Skeletal muscle satellite cell (primary cell): ENCODE results near the gene LZTR1.

ENCODE experiments used
- H3K27me3 ChIP-seq: 2 replicates; pipeline ENCODE4 v1.7.0; 2013; ENCODE audit warnings: low read length; ENCODE audit not compliant: control insufficient read depth, insufficient read depth
- H3K36me3 ChIP-seq: 2 replicates; pipeline ENCODE4 v1.7.0; 2013; ENCODE audit warnings: mild to moderate bottlenecking, control low read depth, low read length; ENCODE audit not compliant: insufficient read depth
- H3K4me1 ChIP-seq: 2 replicates; pipeline ENCODE4 v1.7.0; 2013; ENCODE audit warnings: low read length; ENCODE audit not compliant: control insufficient read depth, insufficient read depth
- H3K4me2 ChIP-seq: 2 replicates; pipeline ENCODE4 v1.7.0; 2013; ENCODE audit warnings: mild to moderate bottlenecking, low read length
- H3K4me3 ChIP-seq: 2 replicates; pipeline ENCODE4 v1.7.0; 2013; ENCODE audit warnings: low read length
- H3K9ac ChIP-seq: 2 replicates; pipeline ENCODE4 v1.7.0; 2013; ENCODE audit warnings: mild to moderate bottlenecking, low read depth, low read length, moderate library complexity
- H3K9me3 ChIP-seq: replicated peaks from 2 replicates; pipeline ENCODE4 v1.7.0; 2013; ENCODE audit warnings: mild to moderate bottlenecking, control low read depth, low read length

Gene LZTR1

DNA sequence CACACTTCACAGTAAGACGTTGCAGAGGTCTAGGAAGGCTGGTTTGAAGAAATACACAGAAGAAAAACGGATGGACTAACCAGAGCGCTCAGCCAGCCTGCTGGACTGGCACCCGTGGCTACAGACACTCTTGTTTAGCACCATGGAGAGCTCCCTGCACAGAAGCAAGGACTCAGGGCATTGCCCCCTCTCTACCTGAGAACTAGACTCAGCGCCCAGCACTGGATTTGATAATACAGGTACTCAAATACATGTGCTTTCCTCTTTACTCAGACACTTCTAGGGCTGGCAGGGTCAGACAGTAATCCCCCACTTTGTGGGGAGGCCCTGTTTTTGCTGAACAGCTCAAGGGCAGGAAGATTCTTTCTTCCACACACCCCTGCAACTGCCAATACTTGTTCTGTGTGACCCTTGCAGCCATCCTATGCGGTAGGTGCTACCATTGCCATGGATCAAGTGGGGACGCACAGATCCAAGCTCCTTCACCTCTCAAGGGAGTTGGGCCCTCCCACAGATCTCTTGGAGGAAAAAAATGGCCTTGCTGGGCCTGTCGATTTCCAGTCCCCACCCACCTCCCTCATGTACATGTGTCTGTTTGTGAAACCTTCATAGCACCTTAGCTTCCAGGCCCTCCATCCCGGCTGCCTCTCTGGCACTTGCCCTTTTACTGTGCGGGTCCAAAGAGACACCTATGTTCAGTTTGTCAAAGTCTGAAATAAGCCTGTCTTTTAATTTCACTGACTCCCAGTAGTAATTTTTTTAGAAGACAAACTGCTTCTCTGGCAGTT, 27.7 kb downstream of the LZTR1 start:
- Histone ChIP-seq H3K4me1 (peaks cover 16% of the 10 kb centered on the region), H3K4me3 (no peak overlapping the region), H3K9ac (no peak overlapping the region), H3K27me3 (no peaks in the 10 kb centered on the region), H3K4me2 (no peak overlapping the region), H3K9me3 (no peaks in the 10 kb centered on the region), H3K36me3 (no peaks in the 10 kb centered on the region)

DNA sequence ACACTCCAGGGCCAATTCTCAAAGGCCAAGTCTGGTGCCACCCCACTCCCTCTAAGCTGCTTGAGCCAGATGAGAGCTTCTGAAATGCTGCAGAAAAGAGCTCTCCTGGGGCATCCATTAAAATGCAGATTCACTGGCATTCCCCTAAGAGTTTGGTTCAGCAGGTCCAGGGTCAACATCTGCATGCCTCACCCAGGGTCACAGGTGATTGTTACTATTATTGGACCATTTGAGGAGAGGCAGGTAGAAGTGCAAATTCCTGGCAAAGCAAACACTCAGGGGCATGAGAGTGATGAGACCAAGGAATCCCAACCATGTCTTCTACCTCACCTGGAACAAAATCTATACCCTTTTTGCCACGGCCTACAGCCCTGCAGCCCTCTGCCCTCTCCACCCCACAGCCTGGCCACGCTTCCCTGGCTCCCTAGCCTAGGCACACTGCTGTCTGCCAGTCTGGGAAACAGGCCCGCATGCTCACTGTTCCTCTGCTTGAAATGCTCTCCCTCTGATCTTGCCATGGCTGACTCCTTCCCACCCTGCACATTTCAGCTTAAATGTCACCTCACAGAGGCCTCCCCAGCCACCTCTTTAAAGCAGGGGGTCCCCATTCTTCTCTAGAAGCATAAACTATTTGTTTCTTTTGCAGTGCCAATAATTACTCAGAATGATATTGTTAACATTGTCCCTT, 28.5 kb downstream of the LZTR1 start:
- H3K4me1 ChIP-seq, result peaks cover 23% of the 10 kb centered on the region

GRCh38 chr22:21012446-21013407, 30.6 kb downstream of the LZTR1 start:
- Histone ChIP-seq H3K27me3 (no peaks in the 10 kb centered on the region), H3K9ac (no peak overlapping the region), H3K9me3 (no peaks in the 10 kb centered on the region), H3K4me2 (peak overlapping the region; percentile 92), H3K4me1 (peaks cover 33% of the 10 kb centered on the region), H3K4me3 (no peak overlapping the region), H3K36me3 (no peaks in the 10 kb centered on the region)

More for the DNA sequence above, 28.5 kb downstream of the LZTR1 start:
- H3K9me3 ChIP-seq, result no peaks in the 10 kb centered on the region
- no peak overlapping the region for H3K4me2 ChIP-seq
- no peak overlapping the region for H3K9ac ChIP-seq
- H3K4me3 ChIP-seq, result no peak overlapping the region
- H3K27me3 ChIP-seq, result no peaks in the 10 kb centered on the region
- no peaks in the 10 kb centered on the region for H3K36me3 ChIP-seq

- Histone ChIP-seq H3K36me3 (no peaks in the 10 kb centered on the region), H3K27me3 (no peaks in the 10 kb centered on the region), H3K9ac (peak overlapping the region; percentile 84), H3K4me2 (peak overlapping the region; percentile 92), H3K4me1 (peaks cover 33% of the 10 kb centered on the region), H3K9me3 (no peaks in the 10 kb centered on the region), H3K4me3 (peak overlapping the region; percentile 77)
These were observed 31.6 kb downstream of the LZTR1 start for GRCh38 chr22:21013657-21014201.

DNA sequence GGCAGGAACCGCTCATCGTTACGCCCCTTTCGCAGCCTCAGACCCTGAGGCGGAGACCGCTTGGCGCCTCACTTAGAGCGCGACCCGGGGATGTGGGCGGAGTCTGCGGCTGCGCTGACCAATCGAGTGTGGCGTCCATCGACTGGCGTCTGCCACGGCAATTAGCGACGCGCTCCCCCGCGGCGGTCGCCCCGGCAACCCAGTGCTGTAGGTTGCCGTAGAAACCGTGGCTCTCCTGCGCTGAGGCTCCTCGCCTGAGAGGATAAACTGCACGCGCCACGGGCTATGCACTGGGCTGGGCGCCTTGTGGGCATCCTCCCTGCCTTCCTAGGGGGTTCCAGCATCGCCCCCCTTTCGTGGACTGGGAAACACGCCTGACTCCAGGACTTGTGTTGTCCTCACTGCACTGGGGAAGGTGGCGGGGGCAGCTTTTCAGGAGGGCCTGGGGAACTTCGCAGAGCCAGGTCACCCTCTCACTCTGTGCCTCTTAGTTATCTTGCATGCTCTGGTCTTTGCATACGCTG, 32.2 kb downstream of the LZTR1 start:
- H3K27me3 ChIP-seq, result no peaks in the 10 kb centered on the region
- H3K9ac ChIP-seq, result peak overlapping the region; percentile 84
- no peaks in the 10 kb centered on the region for H3K36me3 ChIP-seq
- peaks cover 33% of the 10 kb centered on the region for H3K4me1 ChIP-seq
- H3K4me2 ChIP-seq, result peak overlapping the region; percentile 92
- H3K9me3 ChIP-seq, result no peaks in the 10 kb centered on the region
- peak overlapping the region; percentile 77 for H3K4me3 ChIP-seq

DNA sequence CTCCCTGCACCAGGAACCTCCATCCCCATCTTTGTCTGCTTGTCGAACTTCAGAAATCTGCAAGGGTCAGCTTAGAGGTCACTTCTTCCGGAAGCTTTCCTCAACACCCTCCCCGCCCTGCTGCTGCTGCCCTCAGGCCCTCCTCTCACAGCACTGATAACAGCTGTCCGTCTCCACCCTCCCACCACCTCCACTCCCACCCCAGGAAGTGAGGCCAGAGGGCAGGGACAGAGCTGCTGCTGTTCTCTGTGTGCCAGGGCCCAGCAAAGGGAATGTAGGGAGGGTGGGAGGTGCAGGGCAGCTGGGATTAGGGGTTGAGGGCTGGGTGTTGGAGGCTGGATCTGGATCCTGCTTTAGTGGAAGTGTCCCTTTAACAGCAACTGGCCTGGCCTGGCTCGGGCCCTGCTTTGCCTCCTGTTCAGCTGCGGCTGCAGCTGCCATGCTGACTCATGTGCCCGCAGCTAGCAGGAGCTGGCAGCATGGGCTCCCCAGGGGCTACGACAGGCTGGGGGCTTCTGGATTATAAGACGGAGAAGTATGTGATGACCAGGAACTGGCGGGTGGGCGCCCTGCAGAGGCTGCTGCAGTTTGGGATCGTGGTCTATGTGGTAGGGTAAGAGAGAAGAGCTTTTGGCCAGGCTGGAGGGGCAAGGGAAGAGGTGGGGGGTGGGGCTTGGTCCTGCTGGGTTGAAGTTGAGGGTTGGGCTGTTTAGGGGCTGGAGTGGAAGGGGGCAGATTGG, 32.8 kb downstream of the LZTR1 start, which contains the start of gene P2RX6:
P2RX6 (plus strand) TSS at position 440 of the 740 bp plus-strand sequence; CDS start at position 450, 10 bp downstream.
- Histone ChIP-seq H3K36me3 (no peaks in the 10 kb centered on the region), H3K9me3 (no peaks in the 10 kb centered on the region), H3K9ac (peak within 1 kb of the TSS; percentile 84), H3K27me3 (no peaks in the 10 kb centered on the region), H3K4me3 (peak within 1 kb of the TSS; percentile 77), H3K4me2 (peak within 1 kb of the TSS; percentile 92), H3K4me1 (peaks cover 33% of the 10 kb centered on the region)

- Histone ChIP-seq H3K27me3 (no peaks in the 10 kb centered on the region), H3K9ac (peak overlapping the region; percentile 84)
These were observed 33.4 kb downstream of the LZTR1 start for GRCh38 chr22:21015466-21016006.

GRCh38 chr22:21016644-21017420, 34.7 kb downstream of the LZTR1 start:
- Histone ChIP-seq H3K27me3 (no peaks in the 10 kb centered on the region), H3K9me3 (no peaks in the 10 kb centered on the region), H3K4me2 (no peak overlapping the region), H3K9ac (no peak overlapping the region), H3K4me1 (peaks cover 33% of the 10 kb centered on the region), H3K4me3 (no peak overlapping the region), H3K36me3 (no peaks in the 10 kb centered on the region)

More at GRCh38 chr22:21015466-21016006, 33.4 kb downstream of the LZTR1 start:
- Histone ChIP-seq H3K4me2 (peak overlapping the region; percentile 92), H3K4me3 (peak overlapping the region; percentile 77), H3K36me3 (no peaks in the 10 kb centered on the region), H3K4me1 (peaks cover 33% of the 10 kb centered on the region), H3K9me3 (no peaks in the 10 kb centered on the region)

- no peaks in the 10 kb centered on the region for H3K9me3 ChIP-seq
- no peak overlapping the region for H3K4me2 ChIP-seq
- H3K9ac ChIP-seq, result no peak overlapping the region
- peaks cover 32% of the 10 kb centered on the region for H3K4me1 ChIP-seq
- H3K36me3 ChIP-seq, result no peaks in the 10 kb centered on the region
- no peaks in the 10 kb centered on the region for H3K27me3 ChIP-seq
- no peak overlapping the region for H3K4me3 ChIP-seq
These were observed 36.2 kb downstream of the LZTR1 start for GRCh38 chr22:21018314-21018713.
